Upper lobe of left lung (tissue), 4 donors: ENCODE results near the gene GSTM4.
"Not testable (repeated sequence)": the region's sequence is repeated elsewhere in the genome, so short reads cannot be mapped to it uniquely, and the experiment has no call there.

Experiments
- EP300 ChIP-seq, 4 donors: sonication (generic); formaldehyde crosslinking; IDR thresholded peaks; one replicate each; pipeline ENCODE4 v1.5.1; 2017; ENCODE audit warnings: antibody characterized with exemption in 4 of 4, control low read depth in 2 of 4
- POLR2A ChIP-seq, 4 donors: fragments of 450-650 bp; IDR thresholded peaks; one replicate each; pipeline ENCODE4 v1.5.1; 2016 to 2017; ENCODE audit warnings: antibody characterized with exemption in 4 of 4, mild to moderate bottlenecking in 2 of 4
- POLR2AphosphoS5 ChIP-seq, 2 donors: sonication (generic); formaldehyde crosslinking; IDR thresholded peaks; one replicate each; pipeline ENCODE4 v1.5.1; 2017; ENCODE audit warnings: antibody characterized with exemption in 2 of 2
- TF ChIP-seq, protein P1 (sequence below), 6 experiments: fragments of 450-650 bp in 4 of 6; fragments of 200-600 bp in 2 of 6; sonication (generic) in 2 of 6; IDR thresholded peaks; one replicate each; pipeline ENCODE4 v1.5.1; 2016 to 2019; ENCODE audit warnings: antibody characterized with exemption in 6 of 6

GRCh38 chr1:109660691-109661026 lies 4.8 kb downstream of the GSTM4 start:
- TF ChIP-seq, protein P1, sequence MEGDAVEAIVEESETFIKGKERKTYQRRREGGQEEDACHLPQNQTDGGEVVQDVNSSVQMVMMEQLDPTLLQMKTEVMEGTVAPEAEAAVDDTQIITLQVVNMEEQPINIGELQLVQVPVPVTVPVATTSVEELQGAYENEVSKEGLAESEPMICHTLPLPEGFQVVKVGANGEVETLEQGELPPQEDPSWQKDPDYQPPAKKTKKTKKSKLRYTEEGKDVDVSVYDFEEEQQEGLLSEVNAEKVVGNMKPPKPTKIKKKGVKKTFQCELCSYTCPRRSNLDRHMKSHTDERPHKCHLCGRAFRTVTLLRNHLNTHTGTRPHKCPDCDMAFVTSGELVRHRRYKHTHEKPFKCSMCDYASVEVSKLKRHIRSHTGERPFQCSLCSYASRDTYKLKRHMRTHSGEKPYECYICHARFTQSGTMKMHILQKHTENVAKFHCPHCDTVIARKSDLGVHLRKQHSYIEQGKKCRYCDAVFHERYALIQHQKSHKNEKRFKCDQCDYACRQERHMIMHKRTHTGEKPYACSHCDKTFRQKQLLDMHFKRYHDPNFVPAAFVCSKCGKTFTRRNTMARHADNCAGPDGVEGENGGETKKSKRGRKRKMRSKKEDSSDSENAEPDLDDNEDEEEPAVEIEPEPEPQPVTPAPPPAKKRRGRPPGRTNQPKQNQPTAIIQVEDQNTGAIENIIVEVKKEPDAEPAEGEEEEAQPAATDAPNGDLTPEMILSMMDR (IDR thresholded peaks at IDR 0.05) = not testable (repeated sequence)
- TF ChIP-seq POLR2A, POLR2AphosphoS5, EP300 (IDR thresholded peaks at IDR 0.05): not testable (repeated sequence)
